ENCODE data around the gene THUMPD1. TPM values are rescaled to one million over a fixed set of nuclear protein-coding genes. Genes with fewer than 3 reads are reported as not detected.
"Not testable (repeated sequence)": the region's sequence is repeated elsewhere in the genome, so short reads cannot be mapped to it uniquely, and the experiment has no call there.

The THUMPD1 gene
- total and polyA plus RNA-seq, 9 donors, result 22.5 to 38.6 (median 31.0) TPM

DNA sequence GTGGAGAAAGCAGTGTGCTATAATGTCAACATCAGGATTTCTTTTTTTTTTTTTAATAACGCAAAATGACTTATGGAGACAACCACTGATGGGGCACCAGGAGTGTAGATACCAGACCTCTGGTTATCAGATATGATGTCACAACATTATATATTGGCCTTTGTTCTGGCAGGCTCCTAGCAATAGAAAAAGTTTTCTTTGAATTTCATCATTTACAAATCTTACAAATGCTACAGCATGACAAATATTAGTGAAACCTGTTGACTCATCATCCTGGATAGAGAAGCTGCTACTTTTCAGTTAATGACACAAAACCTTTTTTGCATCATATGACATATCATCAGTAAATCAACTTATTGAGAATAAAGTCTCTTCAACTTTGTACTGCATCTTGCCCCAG is 6.1 kb downstream of the THUMPD1 start:
- DNase-seq, result no peak
- Histone ChIP-seq H3K4me3 (ENCODE audit: low read length) (no peak overlapping the region), H3K27me3 (ENCODE audit: control insufficient read depth, insufficient read depth, low read length) (no peaks in the 10 kb centered on the region), H3K4me1 (ENCODE audit: control insufficient read depth, insufficient read depth, low read length) (peaks cover 7% of the 10 kb centered on the region), H3K9me3 (replicated peaks; ENCODE audit: control insufficient read depth, low read depth, low read length) (no peaks in the 10 kb centered on the region), H3K27ac (ENCODE audit: low read length) (no peak overlapping the region), H3K36me3 (ENCODE audit: control insufficient read depth, insufficient read depth, low read length) (peaks cover 27% of the 10 kb centered on the region)
- no CpG with 5 or more reads among the region's 1 CpG for WGBS (ENCODE audit: insufficient coverage)

DNA sequence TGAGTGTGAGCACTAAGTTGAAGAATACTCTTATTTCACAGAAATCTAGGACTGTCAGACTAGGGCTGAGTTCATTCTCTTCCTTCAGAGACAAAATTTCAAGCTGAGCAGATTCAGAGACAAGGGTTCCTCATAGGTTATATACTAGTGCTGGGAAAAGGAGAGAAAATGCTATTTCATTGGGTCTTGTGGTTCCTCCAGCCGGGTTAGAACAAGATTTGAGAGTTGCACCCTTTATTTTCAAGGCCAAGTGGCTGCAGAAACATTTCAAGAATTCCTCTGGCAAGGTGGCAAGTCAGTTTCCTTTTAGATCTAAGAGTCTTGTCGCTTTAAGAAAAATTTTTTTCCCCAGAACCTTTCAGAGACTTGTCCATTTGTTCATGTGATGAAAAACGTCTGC is 6.8 kb downstream of the THUMPD1 start:
- Histone ChIP-seq H3K36me3 (ENCODE audit: control insufficient read depth, insufficient read depth, low read length) (peaks cover 27% of the 10 kb centered on the region), H3K9me3 (replicated peaks; ENCODE audit: control insufficient read depth, low read depth, low read length) (no peaks in the 10 kb centered on the region), H3K4me3 (ENCODE audit: low read length) (no peak overlapping the region), H3K4me1 (ENCODE audit: control insufficient read depth, insufficient read depth, low read length) (no peaks in the 10 kb centered on the region), H3K27me3 (ENCODE audit: control insufficient read depth, insufficient read depth, low read length) (no peaks in the 10 kb centered on the region), H3K27ac (ENCODE audit: low read length) (no peak overlapping the region)
- no peak for DNase-seq
- 94% methylated on average over 2 of the region's 3 CpGs for WGBS (ENCODE audit: insufficient coverage)

DNA sequence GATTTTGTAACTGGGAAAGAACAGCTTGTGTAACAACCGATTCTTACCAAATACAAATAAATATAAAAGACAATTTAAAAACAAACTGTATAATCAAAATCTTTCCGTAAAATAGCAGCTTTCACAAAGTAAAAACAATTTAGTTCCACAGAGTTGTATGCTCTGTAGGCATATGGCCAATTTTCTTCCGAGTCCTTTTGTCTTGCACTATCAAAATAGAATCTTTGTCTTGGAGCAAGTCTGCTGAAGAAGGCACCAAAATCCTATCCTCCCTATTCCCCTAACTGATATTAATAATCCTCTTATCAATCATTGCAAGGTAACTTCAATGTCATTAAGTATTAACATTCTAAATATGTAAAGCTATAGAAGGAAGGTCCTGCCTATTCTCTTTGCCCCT is 7.6 kb downstream of the THUMPD1 start:
- Histone ChIP-seq H3K9me3 (replicated peaks; ENCODE audit: control insufficient read depth, low read depth, low read length) (no peaks in the 10 kb centered on the region), H3K36me3 (ENCODE audit: control insufficient read depth, insufficient read depth, low read length) (peaks cover 27% of the 10 kb centered on the region), H3K27me3 (ENCODE audit: control insufficient read depth, insufficient read depth, low read length) (no peaks in the 10 kb centered on the region), H3K4me3 (ENCODE audit: low read length) (no peak overlapping the region), H3K4me1 (ENCODE audit: control insufficient read depth, insufficient read depth, low read length) (no peaks in the 10 kb centered on the region), H3K27ac (ENCODE audit: low read length) (no peak overlapping the region)
- no peak for DNase-seq
- 100% methylated on average over 1 of the region's 3 CpGs for WGBS (ENCODE audit: insufficient coverage)

DNA sequence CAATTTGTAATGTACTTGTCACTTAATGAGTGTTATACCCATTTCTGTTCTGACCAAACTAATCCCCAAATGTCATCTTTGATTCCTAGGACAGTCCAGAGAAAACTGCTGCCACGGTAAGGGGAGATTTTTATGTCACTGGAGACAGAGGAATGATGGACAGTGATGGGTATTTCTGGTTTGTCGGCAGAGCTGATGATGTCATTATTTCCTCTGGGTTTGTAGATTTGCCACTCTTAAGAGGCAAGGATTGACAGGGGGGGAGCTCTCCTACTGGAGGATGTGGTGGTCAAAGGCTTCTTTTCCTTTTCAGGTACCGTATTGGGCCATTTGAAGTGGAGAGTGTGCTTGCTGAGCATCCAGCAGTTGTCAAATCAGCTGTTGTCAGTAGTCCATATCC is 12.5 kb downstream of the THUMPD1 start:
- no peak for DNase-seq
- Histone ChIP-seq H3K36me3 (ENCODE audit: control insufficient read depth, insufficient read depth, low read length) (no peaks in the 10 kb centered on the region), H3K27me3 (ENCODE audit: control insufficient read depth, insufficient read depth, low read length) (no peaks in the 10 kb centered on the region), H3K9me3 (replicated peaks; ENCODE audit: control insufficient read depth, low read depth, low read length) (no peaks in the 10 kb centered on the region), H3K4me3 (ENCODE audit: low read length) (no peak overlapping the region), H3K27ac (ENCODE audit: low read length) (no peak overlapping the region), H3K4me1 (ENCODE audit: control insufficient read depth, insufficient read depth, low read length) (no peaks in the 10 kb centered on the region)
- 89% methylated on average over 1 of the region's 3 CpGs for WGBS (ENCODE audit: insufficient coverage)

DNA sequence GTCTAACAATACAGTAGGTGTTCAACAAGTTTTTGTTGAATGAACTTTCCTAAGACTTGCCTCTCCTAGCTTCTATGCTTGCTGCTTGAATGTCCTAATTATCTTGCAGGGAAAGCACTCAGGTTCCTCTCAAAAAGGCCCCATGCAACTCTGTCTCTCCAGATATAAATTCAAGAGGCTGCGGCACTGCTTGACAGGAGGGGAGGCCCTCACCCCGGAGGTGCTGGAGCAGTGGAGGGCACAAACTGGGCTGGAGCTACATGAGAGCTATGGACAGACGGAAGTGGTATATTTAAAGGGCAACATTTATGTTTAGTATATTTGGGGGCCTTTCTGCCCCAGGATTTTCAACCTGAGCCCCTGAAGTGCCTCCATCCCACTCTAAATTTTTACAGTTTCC is 14.4 kb downstream of the THUMPD1 start:
- no peak overlapping the region for H3K4me3 ChIP-seq (ENCODE audit: low read length)
- WGBS (ENCODE audit: insufficient coverage), result 71% methylated on average over 2 of the region's 3 CpGs
- no peak for DNase-seq
- H3K9me3 ChIP-seq (replicated peaks; ENCODE audit: control insufficient read depth, low read depth, low read length), result no peaks in the 10 kb centered on the region
- H3K4me1 ChIP-seq (ENCODE audit: control insufficient read depth, insufficient read depth, low read length), result no peaks in the 10 kb centered on the region
- no peaks in the 10 kb centered on the region for H3K36me3 ChIP-seq (ENCODE audit: control insufficient read depth, insufficient read depth, low read length)
- no peaks in the 10 kb centered on the region for H3K27me3 ChIP-seq (ENCODE audit: control insufficient read depth, insufficient read depth, low read length)
- H3K27ac ChIP-seq (ENCODE audit: low read length), result no peak overlapping the region

DNA sequence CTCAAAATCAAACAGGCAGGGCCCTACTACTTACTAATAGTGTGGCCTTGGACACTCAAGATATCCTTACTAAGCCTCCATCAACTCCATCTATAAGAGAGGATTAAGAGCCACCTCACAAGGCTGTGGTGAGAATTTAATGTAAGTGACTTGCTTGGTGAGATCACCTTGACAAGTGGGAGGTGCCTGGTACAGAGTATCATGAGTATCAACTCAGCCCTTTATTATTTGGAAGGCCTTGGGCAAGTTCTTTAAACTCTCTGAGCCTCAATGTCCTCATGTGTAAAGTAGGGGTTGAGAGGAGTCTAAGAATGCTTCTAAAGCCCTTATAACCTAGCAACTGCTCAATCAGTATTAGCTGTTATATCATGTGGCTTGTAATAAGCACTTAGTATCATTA is 15.0 kb downstream of the THUMPD1 start:
- Histone ChIP-seq H3K4me3 (ENCODE audit: low read length) (no peak overlapping the region), H3K27me3 (ENCODE audit: control insufficient read depth, insufficient read depth, low read length) (no peaks in the 10 kb centered on the region), H3K4me1 (ENCODE audit: control insufficient read depth, insufficient read depth, low read length) (no peaks in the 10 kb centered on the region), H3K9me3 (replicated peaks; ENCODE audit: control insufficient read depth, low read depth, low read length) (no peaks in the 10 kb centered on the region), H3K36me3 (ENCODE audit: control insufficient read depth, insufficient read depth, low read length) (no peaks in the 10 kb centered on the region), H3K27ac (ENCODE audit: low read length) (no peak overlapping the region)
- DNase-seq, result no peak

DNA sequence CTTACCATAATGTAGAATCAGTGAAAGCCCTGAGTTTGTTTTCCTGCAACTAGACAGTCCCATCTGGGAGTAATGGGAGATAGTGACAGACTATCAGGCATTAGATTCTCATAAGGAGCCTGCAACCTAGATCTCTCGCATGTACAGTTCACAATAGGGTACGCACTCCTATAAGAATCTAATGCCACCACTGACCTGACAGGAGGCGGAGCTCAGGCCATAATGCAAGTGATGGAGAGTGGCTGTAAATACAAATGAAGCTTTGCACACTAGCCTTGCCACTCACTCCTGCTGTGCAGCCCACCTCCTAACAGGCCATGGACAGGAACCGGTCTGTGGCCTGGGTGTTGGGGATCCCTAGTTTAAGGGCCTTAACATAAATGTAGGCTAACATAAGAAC is 21.4 kb downstream of the THUMPD1 start:
- no CpG with 5 or more reads among the region's 4 CpGs for WGBS (ENCODE audit: insufficient coverage)

DNA sequence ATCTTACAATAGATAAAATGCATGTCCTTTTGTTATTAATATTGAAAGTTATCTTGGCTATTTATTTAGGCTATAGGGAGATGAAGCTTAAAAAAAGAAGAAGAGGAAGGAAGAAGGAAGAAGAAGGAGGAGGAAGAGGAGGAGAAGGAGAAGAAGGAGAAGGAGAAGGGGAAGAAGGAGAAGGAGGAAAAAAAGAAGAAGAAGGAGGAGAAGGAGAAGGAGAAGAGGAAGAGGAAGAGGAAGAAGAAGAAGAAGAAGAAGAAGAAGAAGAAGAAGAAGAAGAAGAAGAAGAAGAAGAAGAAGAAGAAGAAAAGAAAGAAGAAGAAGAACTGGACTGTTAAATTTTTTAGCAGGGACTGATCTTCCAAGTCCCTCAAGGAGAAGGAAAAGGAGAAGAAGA is 23.9 kb downstream of the THUMPD1 start:
- H3K27me3 ChIP-seq (ENCODE audit: control insufficient read depth, insufficient read depth, low read length); H3K4me1 ChIP-seq (ENCODE audit: control insufficient read depth, insufficient read depth, low read length); H3K4me3 ChIP-seq (ENCODE audit: low read length); H3K9me3 ChIP-seq (replicated peaks; ENCODE audit: control insufficient read depth, low read depth, low read length); H3K36me3 ChIP-seq (ENCODE audit: control insufficient read depth, insufficient read depth, low read length); H3K27ac ChIP-seq (ENCODE audit: low read length); DNase-seq: not testable (repeated sequence)

More for the DNA sequence above, 21.4 kb downstream of the THUMPD1 start:
- H3K36me3 ChIP-seq (ENCODE audit: control insufficient read depth, insufficient read depth, low read length), result no peaks in the 10 kb centered on the region
- no peak for DNase-seq
- H3K9me3 ChIP-seq (replicated peaks; ENCODE audit: control insufficient read depth, low read depth, low read length), result no peaks in the 10 kb centered on the region
- no peaks in the 10 kb centered on the region for H3K4me1 ChIP-seq (ENCODE audit: control insufficient read depth, insufficient read depth, low read length)
- H3K4me3 ChIP-seq (ENCODE audit: low read length), result no peak overlapping the region
- no peaks in the 10 kb centered on the region for H3K27me3 ChIP-seq (ENCODE audit: control insufficient read depth, insufficient read depth, low read length)
- H3K27ac ChIP-seq (ENCODE audit: low read length), result no peak overlapping the region

DNA sequence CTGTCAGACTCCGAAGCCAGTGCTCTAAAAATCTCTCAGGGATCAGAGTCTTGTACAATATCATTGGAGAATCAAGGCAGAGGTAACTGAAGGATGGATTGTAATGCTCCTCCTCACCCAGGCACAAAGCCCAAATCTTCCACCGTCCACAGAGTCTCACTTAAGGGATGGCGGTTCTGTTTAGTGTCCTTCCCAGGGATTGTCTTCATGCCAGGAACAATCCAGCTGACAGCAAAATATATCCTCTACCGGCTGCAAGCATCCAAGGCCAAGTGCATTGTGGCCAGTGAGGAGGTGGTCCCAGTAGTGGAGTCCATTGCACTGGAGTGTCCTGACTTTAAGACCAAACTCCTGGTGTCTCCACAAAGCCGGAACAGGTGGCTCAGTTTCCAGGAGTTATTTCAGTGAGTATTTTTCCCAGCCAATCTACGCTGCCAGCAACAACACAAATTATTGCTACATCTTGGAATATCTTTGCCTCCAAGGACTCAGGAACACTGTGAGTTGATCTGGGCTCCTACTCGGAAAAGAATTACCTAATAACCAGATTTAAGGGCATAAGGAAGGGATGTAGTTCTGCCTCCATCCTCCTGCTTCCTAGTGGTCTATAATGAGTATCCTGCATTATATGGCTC is 30.2 kb downstream of the THUMPD1 start:
- no peak for DNase-seq
- Histone ChIP-seq H3K27me3 (ENCODE audit: control insufficient read depth, insufficient read depth, low read length) (no peaks in the 10 kb centered on the region), H3K9me3 (replicated peaks; ENCODE audit: control insufficient read depth, low read depth, low read length) (no peaks in the 10 kb centered on the region), H3K36me3 (ENCODE audit: control insufficient read depth, insufficient read depth, low read length) (no peaks in the 10 kb centered on the region), H3K27ac (ENCODE audit: low read length) (no peak overlapping the region), H3K4me1 (ENCODE audit: control insufficient read depth, insufficient read depth, low read length) (no peaks in the 10 kb centered on the region), H3K4me3 (ENCODE audit: low read length) (no peak overlapping the region)
- WGBS (ENCODE audit: insufficient coverage), result 73% methylated on average over 5 of the region's 7 CpGs

DNA sequence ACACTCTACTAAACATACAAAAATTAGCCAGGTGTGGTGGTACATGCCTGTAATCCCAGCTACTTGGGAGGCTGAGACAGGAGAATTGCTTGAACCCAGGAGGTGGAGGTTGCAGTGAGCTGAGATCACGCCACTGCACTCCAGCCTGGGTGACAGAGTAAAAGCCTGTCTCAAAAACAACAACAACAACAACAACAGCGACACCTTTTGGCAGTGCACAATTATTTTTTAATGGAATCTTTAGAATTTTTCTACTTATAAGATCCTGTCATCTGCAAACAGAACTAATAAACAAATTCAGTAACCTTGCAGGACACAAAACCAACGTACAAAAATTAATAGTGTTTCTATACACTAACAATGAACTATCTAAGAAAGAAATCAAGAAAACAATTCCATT is 33.5 kb downstream of the THUMPD1 start:
- DNase-seq; H3K27ac ChIP-seq (ENCODE audit: low read length); H3K4me1 ChIP-seq (ENCODE audit: control insufficient read depth, insufficient read depth, low read length); H3K27me3 ChIP-seq (ENCODE audit: control insufficient read depth, insufficient read depth, low read length); H3K9me3 ChIP-seq (replicated peaks; ENCODE audit: control insufficient read depth, low read depth, low read length); H3K4me3 ChIP-seq (ENCODE audit: low read length); H3K36me3 ChIP-seq (ENCODE audit: control insufficient read depth, insufficient read depth, low read length): not testable (repeated sequence)
- WGBS (ENCODE audit: insufficient coverage), result no CpG with 5 or more reads among the region's 3 CpGs

DNA sequence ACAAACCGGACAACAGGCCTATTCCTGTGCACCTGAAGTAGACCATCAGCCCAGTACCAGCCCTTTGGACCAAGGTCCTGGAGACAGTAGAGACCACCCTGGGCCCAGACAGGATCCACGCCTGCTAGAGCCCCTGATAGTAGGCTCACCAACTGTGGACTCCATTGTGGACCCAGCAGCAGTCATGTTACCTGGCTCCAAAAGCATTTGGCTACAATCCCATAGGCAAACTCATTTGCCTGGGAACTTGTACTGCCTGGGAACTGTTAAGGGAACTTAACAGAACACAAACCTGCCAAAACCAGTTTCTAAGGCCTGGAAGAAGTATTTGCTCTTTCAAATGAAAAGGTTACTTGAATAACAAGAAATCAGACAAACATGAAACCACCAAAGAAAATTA is 34.2 kb downstream of the THUMPD1 start:
- 86% methylated on average over 1 of the region's 2 CpGs for WGBS (ENCODE audit: insufficient coverage)
- no peaks in the 10 kb centered on the region for H3K36me3 ChIP-seq (ENCODE audit: control insufficient read depth, insufficient read depth, low read length)
- H3K27ac ChIP-seq (ENCODE audit: low read length), result no peak overlapping the region
- no peak for DNase-seq
- no peaks in the 10 kb centered on the region for H3K4me1 ChIP-seq (ENCODE audit: control insufficient read depth, insufficient read depth, low read length)
- H3K27me3 ChIP-seq (ENCODE audit: control insufficient read depth, insufficient read depth, low read length), result no peaks in the 10 kb centered on the region
- no peak overlapping the region for H3K4me3 ChIP-seq (ENCODE audit: low read length)
- no peaks in the 10 kb centered on the region for H3K9me3 ChIP-seq (replicated peaks; ENCODE audit: control insufficient read depth, low read depth, low read length)
